Anterior cingulate cortex (tissue), 58 donors: ENCODE results near the gene TUBB4B.

Source experiments
- DNase-seq, 58 donors: peaks; one replicate each; lab custom pipeline; 2025; lab: John Stamatoyannopoulos, UW

TUBB4B gene

DNA sequence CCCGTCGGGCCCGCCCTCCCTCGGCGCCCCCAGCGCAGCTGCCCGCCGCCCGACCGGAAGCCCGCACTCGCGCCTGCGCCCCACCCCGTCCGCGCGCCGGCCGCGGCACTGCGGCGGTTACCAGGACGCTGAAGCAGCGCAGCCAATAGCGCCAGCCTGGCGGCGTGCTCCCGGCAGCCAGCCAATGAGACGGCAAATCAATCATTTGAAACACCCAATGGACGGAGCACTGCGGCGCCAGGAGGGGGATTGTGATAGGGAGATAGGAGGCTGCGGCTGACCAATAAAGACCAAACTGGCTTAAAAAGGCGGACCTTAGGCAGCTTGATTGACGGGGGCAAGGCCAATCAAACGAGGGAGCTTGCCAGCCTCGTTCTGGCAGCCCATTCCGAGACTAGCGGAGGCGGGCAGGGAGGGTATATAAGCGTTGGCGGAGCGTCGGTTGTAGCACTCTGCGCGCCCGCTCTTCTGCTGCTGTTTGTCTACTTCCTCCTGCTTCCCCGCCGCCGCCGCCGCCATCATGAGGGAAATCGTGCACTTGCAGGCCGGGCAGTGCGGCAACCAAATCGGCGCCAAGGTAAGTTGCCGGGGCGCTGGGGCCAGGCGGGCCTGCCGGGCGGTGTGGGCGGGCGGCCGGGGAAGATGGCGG is at the start of gene TUBB4B:
Gene TUBB4B, plus strand, starts transcription at position 447 of the 649 bp plus-strand sequence. Its CDS starts 74 bp downstream, at position 521.
- peak; percentile 80 to 100 (median 99) for DNase-seq

DNA sequence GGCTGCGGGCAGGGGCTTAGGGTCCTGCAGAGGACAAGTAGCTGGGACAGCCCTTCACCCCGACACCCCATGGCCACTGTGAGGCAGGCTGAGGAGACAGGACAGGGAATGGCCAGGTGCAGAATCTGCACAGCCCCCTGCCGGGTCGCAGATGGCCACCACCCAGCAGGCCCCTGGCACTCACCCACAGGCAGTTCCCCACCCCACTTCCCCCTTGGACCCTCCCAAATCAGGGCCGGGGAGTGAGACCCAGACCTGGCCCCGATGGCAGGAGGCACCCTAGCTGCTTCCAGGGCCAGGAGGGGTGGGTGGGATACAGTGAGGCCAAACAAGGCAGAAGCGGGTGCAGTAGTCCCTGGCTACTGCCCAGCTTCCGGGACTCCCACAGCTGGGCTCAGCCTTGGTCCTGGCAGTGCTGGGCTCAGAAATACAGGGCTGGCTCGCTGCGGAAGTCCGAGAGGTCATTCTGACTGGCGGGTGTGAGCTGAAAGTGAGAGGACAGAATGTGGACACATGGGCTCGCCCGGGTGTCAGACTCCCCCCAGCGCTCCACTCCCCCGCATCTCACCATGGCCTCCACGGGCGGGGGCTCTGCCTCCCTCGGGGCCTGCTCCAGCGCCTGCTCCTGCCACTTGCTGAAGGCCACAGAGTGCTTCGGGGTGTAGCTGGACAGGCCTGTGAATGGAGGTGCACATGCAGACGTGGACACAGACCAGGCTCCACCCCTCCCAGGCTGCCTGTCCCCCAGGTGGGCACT is 49.2 kb upstream of the TUBB4B start:
- DNase-seq, result peak in 48 of 58 donors; percentile 8 to 87 (median 58)

DNA sequence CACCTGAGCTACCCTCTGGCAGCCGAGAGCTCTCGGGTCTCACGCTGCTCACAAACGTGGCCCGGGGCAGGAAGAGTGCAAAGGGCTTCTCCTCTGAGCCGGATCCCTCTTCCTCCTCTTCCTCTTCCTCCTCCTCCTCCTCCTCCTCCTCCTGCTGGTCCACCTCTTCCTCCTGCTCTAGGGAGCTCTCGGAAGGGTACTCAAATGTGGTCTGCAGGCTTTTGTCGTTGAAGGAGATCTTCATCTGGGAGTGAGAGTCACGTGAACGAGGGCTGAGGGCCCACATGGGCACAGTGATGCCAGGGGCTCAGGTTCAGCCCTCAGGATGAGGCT is 48.7 kb upstream of the TUBB4B start:
- DNase-seq, result no peak

DNA sequence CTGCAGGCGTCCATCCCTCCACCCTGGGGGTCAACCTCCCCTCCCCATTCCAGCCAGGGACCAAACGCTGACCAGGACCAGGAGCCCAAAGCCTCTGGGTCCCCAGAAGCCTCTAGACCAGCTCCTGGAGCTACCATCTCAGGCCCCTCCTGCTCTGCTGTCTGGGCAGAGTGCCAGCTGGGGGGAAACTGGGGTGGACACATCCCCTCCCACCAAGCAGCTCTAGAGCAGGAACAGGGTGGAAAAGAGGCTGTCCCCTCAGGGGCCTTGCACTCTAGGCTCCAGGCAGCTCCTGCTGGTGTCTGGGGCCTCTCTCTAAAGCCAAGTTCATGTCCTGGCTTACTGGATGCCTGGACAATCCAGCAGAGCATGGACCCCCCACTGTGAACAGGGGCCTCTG is 48.2 kb upstream of the TUBB4B start:
- no peak for DNase-seq

DNA sequence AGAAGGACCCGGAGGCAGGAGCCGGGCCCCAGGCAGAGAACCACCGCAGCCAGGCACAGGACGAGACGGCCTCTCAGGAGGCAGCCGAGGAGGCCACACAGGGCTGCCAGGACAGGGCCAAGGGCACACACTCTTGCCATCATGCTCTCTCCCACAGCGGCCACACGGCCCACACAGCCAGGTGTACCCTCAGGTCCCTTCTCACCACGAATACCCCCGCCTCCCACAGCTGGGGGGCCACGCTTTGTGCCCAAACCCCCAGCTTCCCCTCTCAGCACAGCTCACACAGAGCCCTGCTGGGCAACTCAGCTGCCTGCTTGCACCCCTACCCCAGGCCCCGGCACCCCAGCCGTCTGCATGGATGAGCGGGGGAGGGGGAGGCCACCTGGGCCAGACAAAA is 47.3 kb upstream of the TUBB4B start:
- no peak for DNase-seq

DNA sequence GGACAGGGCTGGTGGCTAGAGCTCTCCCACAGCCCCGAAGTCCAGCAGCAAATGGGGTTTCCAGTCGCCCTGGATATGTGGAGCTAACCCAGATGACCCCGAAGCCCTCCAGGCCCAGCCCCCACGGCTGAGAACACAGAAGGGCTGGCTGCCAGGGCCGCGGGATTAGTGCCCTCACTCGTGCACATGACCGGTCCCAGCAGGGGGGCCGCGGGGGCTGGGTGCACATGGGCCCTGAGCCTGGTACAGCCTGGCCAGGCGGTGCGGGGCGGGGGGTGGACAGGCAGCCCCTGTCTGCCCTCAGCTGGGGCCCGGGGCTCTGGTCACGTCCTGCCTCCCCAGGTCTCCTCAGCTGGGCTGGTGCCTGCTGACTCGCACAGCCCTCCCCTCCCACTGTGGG is 46.7 kb upstream of the TUBB4B start:
- peak in 55 of 58 donors; percentile 22 to 97 (median 82) for DNase-seq

DNA sequence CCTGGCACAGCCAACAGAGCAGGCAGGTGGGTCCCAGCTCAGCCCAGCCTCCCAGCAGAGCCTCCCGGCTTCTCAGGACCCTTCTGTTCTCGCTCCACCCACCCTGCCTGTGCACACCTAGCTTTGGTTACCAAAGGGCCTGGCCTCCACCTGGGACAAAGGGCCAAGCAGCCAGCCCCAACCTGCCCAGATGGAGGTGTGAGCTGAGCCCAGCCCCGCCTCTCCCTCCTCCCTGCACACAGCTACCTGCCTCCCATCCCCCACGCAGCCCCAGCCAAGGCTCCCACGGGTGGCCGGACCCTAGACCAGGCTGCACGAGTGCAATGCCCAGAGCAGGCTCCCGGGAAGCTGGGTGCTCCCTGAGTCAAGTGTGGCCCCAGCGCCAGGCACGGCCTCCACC is 46.2 kb upstream of the TUBB4B start:
- DNase-seq, result peak in 2 of 58 donors; percentile 49 to 58

DNA sequence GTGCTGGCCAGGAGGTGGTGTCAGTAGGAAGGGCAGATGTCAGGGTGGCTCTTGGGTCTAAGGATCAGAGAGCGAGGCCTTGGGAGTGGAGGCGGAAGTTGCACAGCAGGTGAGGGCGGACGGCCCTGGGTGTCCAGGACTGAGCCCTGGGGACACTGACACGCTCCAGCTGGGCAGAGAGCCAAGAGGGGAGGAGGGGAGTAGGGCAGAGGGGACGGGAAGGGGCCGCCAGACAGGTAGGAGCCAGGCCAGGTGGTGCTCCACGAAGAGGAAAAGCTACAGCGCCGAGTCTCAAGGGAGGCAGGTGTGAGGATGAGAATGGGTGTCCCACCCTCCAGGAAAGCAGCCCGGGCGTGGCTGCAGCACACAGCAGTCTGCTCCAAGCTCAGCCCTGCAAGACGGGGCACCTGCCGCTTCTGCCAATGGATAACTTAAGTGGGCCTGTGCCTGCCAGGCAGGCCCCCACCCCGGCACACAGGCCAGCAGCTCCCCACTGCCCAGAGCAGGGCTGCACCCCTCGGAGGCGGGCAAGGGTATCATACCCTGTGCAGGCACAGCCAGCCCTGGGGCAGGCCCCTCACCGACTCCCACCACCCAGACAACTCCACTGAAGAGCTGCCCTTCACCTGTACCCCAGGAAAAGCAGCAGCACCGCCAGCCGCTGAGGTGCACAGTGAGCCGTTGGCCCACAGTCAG is 45.4 kb upstream of the TUBB4B start:
- peak in 1 of 58 donors; percentile 24 for DNase-seq

DNA sequence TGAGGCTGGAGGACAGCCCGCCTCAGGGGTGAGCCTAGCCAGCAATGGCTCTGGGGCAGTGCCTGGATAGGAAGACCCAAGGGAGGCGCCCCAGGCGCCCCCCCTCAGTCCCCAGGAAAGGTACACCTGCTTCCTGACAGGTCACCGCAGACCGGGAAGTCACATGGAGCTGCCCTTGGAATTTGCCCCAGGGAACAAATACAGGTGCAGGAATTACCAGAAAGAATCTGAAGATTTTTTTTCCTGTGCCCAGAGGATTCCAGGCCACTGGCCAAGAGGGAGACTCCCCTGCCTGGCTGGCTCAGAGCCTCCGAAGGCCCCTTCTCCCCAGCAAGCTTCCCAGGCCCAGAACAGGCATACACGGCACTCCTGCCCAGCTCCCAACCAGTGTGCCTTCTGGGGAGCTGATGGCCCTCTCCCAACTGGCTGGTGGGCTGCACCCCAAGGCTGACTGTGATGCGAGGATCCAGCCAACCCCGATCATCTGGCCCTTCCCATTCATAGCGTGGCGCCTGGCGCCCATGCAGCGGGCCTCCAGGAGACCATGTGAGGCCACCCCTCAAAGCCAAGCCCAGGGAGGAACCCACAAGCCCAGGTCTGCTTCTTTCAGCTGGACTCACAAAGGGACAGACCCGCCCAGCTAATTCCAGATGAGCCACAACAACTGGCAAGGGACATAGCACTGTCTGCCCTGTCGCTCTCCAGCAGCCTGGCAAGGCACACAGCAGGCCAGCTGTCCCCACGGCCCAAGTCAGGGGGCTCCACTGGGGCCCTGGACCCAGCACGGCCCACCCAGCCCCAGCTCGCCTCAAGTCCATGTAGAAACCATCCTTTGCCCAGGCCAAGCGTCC is 42.8 kb upstream of the TUBB4B start:
- DNase-seq, result peak in 4 of 58 donors; percentile 7 to 57 (median 38)

DNA sequence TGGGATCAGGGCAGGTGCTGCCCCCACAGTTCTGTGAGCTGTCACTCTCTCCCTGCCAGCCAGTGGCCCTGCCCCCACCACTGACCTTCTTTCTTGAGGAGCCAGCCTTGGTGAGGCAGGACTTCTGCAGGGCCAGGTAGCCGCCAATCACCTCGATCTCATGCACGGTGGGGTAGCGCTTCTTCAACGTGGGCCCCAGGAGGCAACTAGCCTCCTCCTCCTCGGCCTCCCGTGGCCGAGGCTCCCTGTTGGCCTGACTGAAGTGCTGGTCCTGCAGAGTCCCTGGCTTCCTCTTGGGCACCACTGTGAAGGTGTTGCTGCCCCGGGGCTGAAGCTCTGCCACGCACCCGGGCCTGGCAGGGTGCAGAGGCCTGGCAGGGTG is 42.2 kb upstream of the TUBB4B start:
- DNase-seq, result no peak

DNA sequence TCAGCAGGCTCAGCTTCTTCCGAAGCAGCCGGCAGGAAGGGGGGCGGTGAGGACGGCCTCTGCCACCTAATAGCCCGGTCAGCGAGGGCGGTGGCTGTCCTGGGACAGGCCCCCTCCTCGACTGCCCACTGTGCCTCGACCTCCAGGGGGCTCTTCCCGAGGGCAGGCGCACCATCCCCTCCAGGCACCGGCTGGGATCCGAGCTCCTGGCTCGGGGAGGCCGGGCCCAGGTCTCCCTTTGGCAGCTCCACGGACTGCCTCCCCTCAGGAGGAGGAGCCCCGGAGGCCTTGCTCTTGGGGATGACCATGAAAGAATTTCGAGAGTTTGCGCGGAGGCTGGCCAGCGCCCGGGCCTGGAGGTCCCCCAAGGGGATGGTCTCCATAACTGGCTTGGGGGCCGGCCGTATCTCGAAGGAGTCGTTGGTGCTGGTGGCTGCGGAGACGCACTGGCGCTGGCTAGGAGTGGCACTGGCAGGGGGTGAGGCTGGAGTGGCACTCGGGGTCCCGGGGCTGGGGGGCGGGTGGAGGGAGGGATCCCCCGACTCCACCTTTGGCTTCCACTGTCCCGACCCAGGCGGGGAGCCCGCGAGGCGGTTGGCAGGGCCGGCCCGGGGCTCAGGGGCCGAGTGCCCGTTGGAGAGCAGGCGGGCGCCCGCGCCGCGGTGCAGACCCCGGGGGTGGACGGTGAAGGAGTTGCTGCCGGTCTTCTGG is 41.5 kb upstream of the TUBB4B start:
- DNase-seq, result no peak

DNA sequence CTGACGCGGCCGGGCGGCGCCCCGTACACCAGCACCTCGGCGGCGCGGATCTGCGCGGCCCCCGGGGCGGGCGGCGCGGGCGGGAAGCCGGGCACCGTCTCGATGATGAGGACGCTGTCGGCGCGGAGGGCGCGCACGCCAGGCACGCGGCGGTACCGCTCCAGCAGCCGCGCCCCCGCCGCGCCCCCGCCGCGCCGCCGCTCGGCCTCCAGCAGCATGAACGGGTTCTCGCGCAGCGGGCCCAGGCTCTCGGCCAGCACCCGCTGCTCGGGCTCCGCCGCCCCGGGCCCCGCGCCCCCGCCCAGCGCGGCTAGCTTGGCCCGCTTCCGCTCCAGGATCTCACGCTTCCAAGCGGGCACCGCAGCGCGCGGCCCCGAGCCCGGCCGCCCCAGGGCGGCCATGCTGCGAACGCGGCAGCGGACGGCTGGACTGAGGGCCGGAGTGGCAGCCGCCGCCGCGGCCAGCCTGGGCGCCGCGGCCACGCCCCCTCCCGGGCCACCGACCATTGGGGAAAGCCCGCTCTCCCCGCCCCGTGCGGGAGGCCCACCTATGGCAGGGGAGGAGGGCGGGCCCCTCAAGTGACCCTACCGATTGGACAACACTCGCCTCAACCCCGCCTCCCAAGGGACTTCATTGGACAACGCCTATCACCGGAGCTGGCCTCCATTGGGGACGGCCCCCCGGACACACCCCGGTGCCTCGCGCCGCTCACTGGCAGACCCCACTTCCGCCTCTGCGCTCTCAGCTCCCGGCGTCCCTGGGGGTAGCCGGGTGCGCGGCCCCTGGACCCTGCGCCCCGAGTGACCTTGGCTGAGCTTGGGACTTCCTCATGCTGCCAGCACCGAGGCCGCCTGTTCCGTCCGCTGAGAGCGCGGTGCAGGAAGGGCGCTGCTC is 40.5 kb upstream of the TUBB4B start, which contains the start of gene TPRN:
Gene TPRN, minus strand, starts transcription at position 431 of the 894 bp plus-strand sequence. Its CDS starts 30 bp downstream, at position 401.
- DNase-seq, result peak; percentile 70 to 99 (median 98)

DNA sequence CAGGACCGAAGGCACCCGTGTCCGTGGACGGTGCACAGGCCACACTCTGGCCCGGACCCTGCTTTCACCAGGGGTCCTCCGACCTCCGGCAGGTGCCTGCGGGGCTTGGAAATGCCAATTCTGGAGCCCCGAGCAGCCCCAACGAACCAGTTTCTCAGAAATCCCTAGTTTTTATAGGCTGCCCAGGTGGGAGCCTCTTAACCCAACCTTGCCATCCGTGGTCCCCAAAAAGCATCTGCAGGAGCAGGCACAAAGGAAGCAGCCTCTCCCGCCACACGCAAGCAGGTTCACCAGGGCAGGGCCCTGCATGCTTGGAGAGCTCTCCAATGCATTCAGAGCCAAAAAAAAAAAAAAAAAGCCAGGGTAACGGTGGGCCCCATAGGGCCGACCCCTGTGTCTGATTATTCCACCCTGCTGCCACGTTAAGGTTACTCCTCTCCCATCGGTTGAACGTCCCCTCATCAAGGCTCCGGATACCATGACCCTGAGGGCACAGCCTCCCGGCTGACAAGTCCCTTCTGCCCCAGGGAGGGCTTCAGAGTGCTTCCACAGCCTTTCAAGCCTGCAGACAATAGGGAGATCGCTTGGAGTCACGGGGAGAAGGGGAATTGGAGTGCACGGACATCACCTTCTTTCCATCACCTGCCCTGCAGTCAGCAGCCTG is 39.8 kb upstream of the TUBB4B start:
- DNase-seq, result no peak

DNA sequence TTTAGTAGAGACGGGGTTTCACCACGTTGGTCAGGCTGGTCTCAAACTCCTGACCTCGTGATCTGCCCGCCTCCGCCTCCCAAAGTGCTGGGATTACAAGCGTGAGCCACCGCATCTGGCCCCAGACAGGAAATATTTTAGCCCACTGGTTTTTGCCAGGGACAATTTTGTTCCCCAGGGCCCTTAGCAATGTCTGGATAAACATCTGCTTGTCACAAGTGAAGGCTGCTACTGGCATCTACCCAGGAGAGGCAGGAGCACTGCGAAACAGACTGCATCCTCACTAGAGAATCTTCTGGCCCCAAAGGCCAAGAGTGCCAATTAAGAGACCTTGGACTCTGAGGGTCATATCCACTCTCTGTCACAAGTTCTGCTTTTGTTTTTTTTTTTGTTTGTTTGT is 38.1 kb upstream of the TUBB4B start:
- DNase-seq, result no peak

DNA sequence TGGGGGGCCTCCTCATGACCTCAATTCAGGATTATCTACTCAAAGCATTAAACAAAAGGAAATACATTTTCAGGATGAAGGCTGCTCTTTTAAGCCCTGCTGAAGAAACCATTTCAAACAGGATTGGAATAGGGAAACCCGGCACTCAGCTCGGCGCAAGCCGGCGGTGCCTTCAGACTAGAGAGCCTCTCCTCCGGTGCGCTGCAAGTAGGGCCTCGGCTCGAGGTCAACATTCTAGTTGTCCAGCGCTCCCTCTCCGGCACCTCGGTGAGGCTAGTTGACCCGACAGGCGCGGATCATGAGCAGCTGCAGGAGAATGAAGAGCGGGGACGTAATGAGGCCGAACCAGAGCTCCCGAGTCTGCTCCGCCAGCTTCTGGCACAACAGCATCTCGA is 36.4 kb upstream of the TUBB4B start:
- no peak for DNase-seq

DNA sequence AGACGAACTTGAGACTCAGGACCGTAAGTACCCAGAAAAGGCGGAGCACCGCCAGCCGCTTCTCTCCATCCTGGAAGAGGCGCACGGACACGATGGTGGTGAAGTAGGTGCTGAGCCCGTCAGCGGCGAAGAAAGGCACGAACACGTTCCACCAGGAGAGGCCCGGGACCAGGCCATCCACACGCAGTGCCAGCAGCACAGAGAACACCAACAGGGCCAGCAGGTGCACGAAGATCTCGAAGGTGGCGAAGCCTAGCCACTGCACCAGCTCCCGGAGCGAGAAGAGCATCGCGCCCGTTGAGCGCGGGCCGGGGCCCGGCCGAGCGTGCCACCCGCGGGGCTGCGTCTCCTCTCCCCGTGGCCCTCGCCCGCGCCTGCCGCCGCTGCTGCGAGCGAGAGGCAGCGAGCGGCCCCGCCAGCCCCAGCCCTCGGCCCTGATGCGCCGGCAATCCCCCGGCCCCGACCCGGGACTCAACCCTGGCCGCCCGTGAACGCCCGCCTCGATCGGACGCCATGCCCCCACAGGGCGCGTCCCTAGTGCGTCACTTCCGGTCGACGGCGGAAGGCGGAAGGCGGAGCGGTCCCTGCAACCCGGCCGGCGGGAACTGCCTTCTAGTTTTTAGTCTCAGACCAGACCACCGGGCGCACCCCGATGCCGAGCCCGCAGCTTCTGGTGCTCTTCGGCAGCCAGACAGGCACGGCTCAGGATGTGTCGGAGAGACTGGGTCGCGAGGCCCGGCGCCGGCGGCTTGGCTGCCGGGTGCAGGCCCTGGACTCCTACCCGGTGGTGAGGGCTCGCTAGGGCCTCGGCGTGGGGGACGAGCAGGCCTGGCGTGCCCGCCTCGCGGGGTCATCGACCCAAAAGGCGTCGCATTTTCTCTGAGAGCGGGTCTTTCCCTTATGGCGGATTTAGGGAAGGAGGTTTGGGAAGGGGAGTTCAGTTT is 35.7 kb upstream of the TUBB4B start, which contains the start of the genes NDOR1 and TMEM203:
Gene NDOR1, plus strand, starts transcription at position 575 of the 944 bp plus-strand sequence. Its CDS starts 78 bp downstream, at position 653.
Gene TMEM203, minus strand, starts transcription at position 523 of the 944 bp plus-strand sequence. Its CDS starts 234 bp downstream, at position 289.
- peak in 57 of 58 donors; percentile 63 to 97 (median 86) for DNase-seq

DNA sequence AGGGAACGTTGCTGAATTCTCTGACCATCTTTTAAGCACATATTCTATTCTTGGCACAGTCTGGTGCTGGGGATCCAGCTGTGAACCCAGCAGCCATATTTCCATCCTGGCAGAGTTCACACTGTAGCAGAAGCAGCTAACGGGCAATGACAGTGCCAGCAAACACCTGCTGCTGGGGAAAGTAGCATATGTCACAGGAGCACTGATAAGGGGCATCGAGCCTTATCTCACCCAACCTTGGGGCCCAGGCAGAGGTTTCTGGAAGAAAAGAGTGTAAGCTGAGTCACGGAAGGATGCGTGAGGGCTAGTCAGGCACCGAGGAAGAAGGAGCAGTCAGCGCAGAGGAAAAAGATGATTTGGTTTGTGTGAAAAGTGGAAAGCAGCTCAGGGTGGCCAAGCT is 34.5 kb upstream of the TUBB4B start:
- no peak for DNase-seq
